Measurements from ENCODE around the gene NPR3.

GRCh38 chr5:32778403-32778802, 67.3 kb downstream of the NPR3 start:
- TF ChIP-seq CTCF (IDR thresholded peaks at IDR 0.05) (no peak), EP300 (IDR thresholded peaks at IDR 0.05) (no peak), POLR2A (IDR thresholded peaks at IDR 0.05) (no peak)

Measured in suprapubic skin (tissue), 3 donors.